ENCODE data around the gene SH3BP5. TPM values are rescaled to one million over a fixed set of nuclear protein-coding genes. Genes with fewer than 3 reads are reported as not detected.

The SH3BP5 gene
- total RNA-seq, 1 donor from 2014 or later = 41.1 TPM

DNA sequence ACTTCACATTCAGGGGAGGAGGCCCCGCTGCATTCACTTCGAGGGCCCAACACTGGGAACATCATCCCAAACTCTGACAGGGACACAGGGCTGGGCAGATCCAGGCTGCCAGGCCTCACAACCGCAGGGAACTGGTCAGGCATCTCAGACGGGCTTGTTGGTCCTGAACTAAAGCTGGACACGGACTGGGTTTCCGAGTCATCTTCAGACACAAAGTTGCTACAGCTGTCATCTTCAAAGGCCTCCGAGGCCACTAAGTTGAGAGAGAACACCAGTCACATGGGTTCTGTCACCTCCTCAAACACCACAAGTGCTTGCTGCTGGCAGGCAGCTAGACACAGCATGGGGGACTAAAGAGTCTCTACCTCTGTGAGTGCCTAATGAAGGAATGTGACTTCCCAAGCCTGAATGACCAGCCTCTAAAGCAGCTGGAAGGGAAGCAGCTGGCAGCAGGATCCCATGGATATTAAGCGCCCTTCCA lies 75.5 kb downstream of the SH3BP5 start:
- peaks cover 57% of the 10 kb centered on the region for H3K36me3 Mint-ChIP-seq (ENCODE audit: low read depth, unreplicated experiment)
- H3K4me1 Mint-ChIP-seq (ENCODE audit: unreplicated experiment) = no peaks in the 10 kb centered on the region
- peaks cover 14% of the 10 kb centered on the region for H3K27me3 Mint-ChIP-seq (ENCODE audit: unreplicated experiment)
- TF ChIP-seq, protein P1, sequence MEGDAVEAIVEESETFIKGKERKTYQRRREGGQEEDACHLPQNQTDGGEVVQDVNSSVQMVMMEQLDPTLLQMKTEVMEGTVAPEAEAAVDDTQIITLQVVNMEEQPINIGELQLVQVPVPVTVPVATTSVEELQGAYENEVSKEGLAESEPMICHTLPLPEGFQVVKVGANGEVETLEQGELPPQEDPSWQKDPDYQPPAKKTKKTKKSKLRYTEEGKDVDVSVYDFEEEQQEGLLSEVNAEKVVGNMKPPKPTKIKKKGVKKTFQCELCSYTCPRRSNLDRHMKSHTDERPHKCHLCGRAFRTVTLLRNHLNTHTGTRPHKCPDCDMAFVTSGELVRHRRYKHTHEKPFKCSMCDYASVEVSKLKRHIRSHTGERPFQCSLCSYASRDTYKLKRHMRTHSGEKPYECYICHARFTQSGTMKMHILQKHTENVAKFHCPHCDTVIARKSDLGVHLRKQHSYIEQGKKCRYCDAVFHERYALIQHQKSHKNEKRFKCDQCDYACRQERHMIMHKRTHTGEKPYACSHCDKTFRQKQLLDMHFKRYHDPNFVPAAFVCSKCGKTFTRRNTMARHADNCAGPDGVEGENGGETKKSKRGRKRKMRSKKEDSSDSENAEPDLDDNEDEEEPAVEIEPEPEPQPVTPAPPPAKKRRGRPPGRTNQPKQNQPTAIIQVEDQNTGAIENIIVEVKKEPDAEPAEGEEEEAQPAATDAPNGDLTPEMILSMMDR (IDR thresholded peaks at IDR 0.05; ENCODE audit: unreplicated experiment) = no peak
- no peak overlapping the region for H3K4me3 Mint-ChIP-seq (ENCODE audit: unreplicated experiment)
- H3K9me3 Mint-ChIP-seq (ENCODE audit: unreplicated experiment) = no peaks in the 10 kb centered on the region
- H3K27ac Mint-ChIP-seq (ENCODE audit: unreplicated experiment) = no peak overlapping the region
- DNase-seq (ENCODE audit: low spot score) = no peak

DNA sequence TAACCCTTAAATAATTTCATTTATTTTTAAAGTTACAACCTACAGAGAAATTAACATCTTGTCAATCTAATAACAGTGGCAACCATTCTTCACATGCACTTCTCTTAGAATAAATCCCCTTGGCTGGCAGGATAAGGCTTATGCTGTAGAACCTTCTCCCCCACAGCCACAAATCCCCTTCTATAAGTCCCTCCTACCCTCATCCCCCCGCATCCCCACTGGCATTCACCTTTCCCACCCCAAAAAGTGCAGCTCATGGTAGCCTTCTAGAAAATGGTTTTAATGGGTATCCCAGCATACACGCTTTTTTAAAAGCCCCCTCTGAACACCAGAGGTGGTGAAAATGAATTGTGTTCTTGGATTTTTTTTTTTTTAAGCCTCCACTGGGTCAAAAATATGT lies 77.2 kb downstream of the SH3BP5 start:
- no peaks in the 10 kb centered on the region for H3K4me1 Mint-ChIP-seq (ENCODE audit: unreplicated experiment)
- peaks cover 51% of the 10 kb centered on the region for H3K36me3 Mint-ChIP-seq (ENCODE audit: low read depth, unreplicated experiment)
- peaks cover 9% of the 10 kb centered on the region for H3K27me3 Mint-ChIP-seq (ENCODE audit: unreplicated experiment)
- no peak for DNase-seq (ENCODE audit: low spot score)
- no peaks in the 10 kb centered on the region for H3K9me3 Mint-ChIP-seq (ENCODE audit: unreplicated experiment)
- H3K27ac Mint-ChIP-seq (ENCODE audit: unreplicated experiment) = peak overlapping the region; percentile 26
- TF ChIP-seq, protein P1 (IDR thresholded peaks at IDR 0.05; ENCODE audit: unreplicated experiment) = no peak
- peak overlapping the region; percentile 40 for H3K4me3 Mint-ChIP-seq (ENCODE audit: unreplicated experiment)

DNA sequence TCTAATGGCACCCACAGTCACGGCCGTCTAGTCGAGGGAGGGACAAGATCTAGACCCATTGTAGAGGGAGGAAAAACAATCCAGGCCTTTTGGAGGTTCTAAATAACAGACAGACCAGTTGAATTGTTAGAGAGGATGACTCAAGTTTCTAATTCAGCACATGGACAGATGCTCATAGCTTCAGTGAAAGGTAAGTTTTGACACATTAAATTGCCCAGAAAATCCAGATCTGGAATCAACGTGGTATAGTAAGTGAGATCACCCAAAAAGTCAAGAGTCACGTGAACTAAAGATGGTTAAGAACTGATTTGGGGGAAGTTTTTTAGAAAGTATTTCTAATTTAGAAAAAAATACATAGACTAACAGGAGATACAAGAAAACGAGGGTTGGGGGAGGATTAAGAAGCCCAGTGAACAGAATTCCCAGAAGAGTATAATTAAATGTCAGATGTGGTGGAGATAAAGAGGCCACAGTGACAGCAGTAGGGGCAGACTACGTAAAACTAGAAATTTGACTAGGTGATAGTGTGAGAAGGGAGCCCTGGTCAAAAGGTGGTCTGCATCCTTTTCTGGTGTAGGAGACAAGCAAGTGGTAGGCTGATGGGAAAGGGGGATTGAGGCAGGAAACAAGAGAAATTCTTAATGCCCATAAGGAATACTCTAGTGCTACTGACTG lies 79.2 kb downstream of the SH3BP5 start:
- H3K4me1 Mint-ChIP-seq (ENCODE audit: unreplicated experiment) = no peaks in the 10 kb centered on the region
- TF ChIP-seq, protein P1 (IDR thresholded peaks at IDR 0.05; ENCODE audit: unreplicated experiment) = no peak

DNA sequence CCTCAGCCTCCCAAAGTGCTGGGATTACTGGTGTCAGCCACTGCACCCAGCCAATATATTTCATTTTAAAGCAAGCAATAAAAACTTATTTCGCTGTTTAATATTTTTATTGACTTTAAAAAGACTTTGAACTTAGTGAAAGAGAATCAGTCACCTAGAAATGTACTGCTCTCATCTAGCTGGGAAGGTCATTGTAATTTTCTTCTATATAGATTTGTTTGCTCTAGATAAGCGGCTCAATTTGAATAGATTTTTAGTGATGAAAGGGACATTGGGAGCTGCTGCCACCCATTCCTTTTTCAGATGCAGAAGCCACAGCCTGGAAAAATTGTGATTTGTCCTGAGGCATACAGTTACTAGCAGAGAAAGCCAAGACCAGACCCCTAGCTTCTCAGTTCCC lies 86.2 kb downstream of the SH3BP5 start:
- no peaks in the 10 kb centered on the region for H3K9me3 Mint-ChIP-seq (ENCODE audit: unreplicated experiment)

More for the DNA sequence above, 79.2 kb downstream of the SH3BP5 start:
- H3K9me3 Mint-ChIP-seq (ENCODE audit: unreplicated experiment) = no peaks in the 10 kb centered on the region
- peaks cover 9% of the 10 kb centered on the region for H3K27me3 Mint-ChIP-seq (ENCODE audit: unreplicated experiment)
- no peak for DNase-seq (ENCODE audit: low spot score)
- no peak overlapping the region for H3K4me3 Mint-ChIP-seq (ENCODE audit: unreplicated experiment)
- H3K36me3 Mint-ChIP-seq (ENCODE audit: low read depth, unreplicated experiment) = peaks cover 44% of the 10 kb centered on the region
- H3K27ac Mint-ChIP-seq (ENCODE audit: unreplicated experiment) = peak overlapping the region; percentile 3

More for the DNA sequence above, 86.2 kb downstream of the SH3BP5 start:
- no peak overlapping the region for H3K27ac Mint-ChIP-seq (ENCODE audit: unreplicated experiment)
- H3K27me3 Mint-ChIP-seq (ENCODE audit: unreplicated experiment) = no peaks in the 10 kb centered on the region
- no peaks in the 10 kb centered on the region for H3K4me1 Mint-ChIP-seq (ENCODE audit: unreplicated experiment)
- peaks cover 19% of the 10 kb centered on the region for H3K36me3 Mint-ChIP-seq (ENCODE audit: low read depth, unreplicated experiment)
- no peak overlapping the region for H3K4me3 Mint-ChIP-seq (ENCODE audit: unreplicated experiment)
- TF ChIP-seq, protein P1 (IDR thresholded peaks at IDR 0.05; ENCODE audit: unreplicated experiment) = no peak
- DNase-seq (ENCODE audit: low spot score) = no peak
